Bone marrow (tissue), 2 donors: ENCODE data around the gene MMP23B.
A peak's percentile ranks its signal among the peaks of the same experiment; 100 is the strongest.

ENCODE experiments used
- DNase-seq, 2 donors: peaks; one replicate each; lab custom pipeline; 2025; lab: John Stamatoyannopoulos, UW

Gene MMP23B

DNA sequence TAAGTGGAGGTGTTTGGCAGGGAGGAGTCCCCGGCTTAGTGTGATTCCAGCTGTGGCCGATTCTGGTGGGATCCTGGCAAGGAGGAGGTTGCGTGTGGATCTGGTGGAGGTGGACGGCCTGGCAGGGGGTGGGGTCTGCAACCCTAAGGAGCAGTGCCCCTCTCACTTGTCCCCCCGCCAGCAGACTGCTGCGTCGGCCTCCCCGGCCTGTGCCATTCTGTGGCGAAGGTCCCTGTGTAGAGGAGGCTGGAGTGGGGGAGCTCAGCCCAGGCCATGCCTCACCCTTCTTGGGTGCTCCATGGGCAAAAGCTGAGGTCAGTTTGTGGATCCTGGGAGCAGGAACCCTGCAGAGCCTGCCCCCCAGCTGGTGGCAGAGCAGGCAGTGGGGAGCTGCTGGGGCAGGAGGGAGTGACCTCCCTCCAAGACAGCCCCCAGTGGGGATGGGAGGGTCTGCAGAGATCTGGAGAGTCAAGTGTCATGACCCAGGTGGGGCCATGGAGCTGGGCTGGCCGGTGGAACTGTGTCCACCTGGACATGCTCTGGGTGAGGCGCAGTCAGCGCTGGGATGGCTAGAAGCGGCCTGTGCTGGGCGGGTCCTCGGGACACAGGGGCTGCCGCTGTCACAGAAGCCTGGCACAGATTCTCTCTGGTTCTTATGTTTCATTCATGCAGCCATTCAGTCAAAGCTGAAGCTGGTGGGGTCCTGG is 11.4 kb upstream of the MMP23B start:
- no peak for DNase-seq

DNA sequence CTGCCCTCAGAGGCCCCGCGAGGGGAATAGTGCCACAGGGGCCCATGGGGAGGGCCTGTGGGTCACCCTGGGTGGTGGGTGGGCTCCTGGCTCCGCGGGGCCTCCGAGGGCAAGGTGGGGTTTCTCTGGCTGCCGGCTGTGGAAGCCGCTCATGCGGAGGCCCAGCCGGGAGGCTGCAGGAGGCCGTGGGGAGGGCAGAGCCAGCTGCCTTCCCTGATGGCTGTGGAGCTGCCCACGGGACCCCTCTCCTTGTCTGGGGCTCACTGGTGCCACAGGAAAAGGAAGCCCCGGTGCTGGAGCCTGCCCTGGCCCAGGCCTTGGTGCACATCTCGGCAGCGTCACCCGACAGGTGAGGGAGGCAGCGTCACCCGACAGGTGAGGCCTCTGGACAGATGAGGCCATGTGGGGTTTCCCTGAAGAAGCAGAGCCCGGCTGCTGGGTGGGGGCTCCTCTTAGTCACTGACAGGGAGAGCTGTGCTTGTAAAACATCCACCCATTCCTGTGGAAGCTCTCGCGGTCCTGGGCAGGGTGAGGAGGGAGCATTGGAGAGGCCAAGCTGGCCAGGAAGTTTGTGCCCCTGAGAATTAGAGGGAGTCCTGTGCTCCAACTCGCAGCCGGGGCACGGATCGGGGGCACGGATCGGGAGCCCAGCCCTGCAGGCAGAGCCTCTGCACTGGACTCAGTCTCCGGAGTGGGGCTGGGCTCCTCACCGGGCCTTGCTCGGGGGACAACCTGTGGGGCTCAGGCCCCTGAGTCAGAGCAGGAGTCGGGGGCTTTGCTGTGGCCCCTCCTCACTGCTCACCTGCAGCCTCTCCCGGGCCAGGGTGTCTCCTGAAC is 10.6 kb upstream of the MMP23B start:
- DNase-seq: no peak

DNA sequence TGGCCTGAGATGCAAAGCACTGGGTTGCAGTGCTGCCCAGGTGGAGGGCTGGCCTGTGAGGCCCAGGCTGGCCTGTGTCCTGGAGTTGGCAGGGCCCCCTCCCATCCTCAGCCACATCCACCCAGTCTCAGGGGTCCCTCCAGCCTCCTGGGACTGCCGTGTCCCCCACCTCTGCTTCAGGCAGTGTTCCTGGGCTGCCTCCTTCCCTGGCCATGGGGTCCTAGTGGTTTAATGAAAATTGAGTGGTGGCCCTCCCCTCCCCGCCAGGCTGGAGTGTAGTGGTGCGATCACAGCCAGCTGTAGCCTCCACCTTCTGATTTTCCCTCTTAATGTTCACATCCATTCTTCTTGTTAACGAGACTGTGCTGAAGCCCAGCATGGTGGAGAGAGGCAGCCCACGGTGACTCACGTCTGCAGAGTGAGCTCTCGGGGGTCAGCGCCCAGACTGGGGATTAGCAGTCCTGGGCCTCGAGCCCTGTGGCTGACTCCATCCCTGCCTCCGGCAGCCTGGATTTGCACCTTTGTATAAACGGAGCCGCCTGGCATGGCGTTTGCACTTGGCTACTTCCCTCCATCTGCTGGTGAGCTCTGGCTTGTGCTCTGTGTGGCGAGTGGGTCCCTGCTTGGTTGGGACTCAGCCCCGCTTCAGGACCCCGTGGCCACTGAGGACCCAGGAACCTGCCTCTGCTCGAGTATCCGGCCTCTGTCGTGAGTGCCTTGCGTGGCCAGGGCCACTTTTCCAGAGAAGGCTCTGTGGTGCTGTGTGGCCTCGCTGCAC is 9.8 kb upstream of the MMP23B start:
- no peak for DNase-seq

DNA sequence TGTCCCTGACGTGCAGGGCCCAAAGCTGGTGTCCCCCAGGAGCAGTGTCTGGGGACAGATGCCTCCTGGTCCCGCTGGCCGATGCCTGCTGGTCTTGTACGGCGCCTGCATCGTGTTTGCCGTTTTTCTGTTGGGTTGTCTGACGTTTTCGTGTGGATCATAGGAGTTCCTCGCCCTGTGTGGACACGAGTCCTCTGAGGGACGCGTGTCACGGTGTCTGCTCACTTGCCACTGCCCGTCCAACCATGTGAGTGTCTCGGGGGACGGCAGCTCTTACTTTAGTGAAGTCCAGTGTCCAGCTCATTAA is 9.2 kb upstream of the MMP23B start:
- DNase-seq: no peak

DNA sequence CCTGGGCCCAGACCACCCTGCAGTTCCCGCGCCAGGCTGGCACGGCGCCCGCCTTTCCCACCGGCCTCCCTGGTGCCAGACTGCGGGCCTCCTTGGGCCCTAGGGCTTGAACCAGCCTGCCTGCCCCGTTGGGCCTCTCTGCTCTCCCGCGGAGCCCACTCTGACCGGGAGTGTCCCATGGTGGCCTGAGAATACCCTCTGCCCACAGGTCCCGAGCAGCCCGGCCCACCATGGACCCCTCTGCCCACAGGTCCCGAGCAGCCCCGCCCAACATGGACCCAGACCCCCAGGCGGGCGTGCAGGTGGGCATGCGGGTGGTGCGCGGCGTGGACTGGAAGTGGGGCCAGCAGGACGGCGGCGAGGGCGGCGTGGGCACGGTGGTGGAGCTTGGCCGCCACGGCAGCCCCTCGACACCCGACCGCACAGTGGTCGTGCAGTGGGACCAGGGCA is 8.8 kb upstream of the MMP23B start:
- DNase-seq: no peak

DNA sequence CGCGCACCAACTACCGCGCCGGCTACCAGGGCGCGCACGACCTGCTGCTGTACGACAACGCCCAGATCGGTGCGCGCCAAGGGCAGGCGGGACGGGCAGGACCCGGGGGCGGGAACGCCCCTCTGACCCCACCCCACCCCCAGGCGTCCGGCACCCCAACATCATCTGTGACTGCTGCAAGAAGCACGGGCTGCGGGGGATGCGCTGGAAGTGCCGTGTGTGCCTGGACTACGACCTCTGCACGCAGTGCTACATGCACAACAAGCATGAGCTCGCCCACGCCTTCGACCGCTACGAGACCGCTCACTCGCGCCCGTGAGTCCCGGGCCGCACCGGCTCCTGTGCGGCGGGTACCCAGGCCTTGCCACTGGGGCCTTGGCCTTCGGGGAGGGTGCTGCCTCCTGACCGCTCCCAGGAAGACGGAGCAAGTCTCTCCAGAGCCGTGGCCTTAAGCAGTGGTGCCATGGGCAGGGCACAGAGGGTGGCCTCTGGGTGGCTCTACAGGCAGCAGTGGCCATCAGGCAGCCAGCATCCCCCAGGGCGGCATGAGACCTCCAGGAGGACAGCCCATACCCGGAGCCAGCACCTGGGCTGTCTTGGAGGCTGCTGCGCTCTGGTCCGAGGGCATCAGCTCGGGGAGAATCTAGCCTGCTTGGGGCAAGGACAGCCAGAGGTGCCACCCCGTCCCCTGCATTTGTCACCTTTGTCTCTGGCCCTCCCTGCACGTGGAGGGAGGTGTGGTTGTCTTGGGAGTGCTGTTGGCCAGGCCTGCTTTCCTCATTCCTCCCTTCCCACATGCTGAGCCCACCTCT is 8.1 kb upstream of the MMP23B start:
- DNase-seq: no peak

DNA sequence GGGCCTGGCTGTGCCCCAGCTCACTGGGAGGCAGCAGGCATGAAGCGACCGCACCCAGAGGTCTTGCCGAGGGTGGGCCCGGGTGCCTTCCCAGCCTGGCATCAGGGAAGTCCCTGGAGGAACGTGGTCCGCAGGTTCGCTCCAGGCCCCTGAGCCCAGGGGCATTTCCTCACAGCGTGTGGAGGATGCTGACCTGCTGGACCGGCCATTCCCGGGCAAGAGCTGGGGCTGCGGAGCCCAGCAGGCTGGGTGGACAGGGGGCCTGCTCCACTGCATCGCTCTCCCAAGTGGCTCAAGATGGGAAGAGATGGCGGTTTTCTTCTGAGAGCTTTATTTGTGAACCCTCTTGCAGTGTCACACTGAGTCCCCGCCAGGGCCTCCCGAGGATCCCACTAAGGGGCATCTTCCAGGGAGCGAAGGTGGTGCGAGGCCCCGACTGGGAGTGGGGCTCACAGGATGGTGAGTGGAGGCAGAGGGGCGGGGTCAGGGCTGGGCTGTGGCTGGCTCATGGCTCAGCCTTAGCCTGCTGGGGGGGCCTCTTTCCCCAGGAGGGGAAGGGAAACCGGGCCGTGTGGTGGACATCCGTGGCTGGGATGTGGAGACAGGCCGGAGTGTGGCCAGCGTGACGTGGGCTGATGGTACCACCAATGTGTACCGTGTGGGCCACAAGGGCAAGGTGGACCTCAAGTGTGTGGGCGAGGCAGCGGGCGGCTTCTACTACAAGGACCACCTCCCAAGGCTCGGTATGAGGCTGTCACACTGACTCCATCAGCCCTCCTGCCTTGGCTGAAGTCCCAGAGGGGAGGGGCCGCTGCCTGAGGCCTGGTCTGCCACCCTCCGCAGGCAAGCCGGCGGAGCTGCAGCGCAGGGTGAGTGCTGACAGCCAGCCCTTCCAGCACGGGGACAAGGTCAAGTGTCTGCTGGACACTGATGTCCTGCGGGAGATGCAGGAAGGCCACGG is 7.2 kb upstream of the MMP23B start:
- DNase-seq: no peak

DNA sequence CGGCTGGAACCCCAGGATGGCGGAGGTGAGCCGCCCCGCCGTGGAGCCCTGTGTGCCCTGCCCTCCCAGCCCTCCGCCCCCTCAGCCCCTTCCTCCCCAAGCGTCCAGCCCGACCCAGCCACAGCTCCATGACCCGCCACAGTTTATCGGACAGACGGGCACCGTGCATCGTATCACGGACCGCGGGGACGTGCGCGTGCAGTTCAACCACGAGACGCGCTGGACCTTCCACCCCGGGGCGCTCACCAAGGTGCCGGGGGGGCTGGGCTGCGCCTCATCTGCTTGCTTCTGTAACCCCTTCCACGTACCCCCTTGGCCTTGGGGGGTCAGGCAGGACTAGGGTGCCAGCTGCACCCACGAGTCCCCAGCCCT is 6.6 kb upstream of the MMP23B start:
- DNase-seq: no peak

DNA sequence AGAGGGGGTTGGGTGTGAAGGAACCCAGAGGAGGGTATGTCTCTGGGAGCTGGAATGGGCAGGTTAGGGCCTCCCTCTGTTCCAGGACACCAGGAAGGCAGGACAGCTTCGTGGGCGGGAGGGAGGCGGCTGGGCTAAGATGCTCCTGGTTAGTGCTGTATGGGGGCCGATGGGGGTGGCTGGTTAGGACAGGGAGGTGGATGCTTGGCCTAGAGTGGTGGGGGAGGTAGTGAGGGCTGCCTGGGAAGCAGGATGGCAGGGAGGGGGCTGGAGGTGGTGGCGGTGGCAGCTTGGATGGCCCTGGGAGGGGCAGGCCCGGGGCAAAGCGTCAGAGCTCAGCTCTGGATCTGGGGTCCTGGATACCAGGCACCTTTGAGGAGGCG is 6.2 kb upstream of the MMP23B start:
- DNase-seq: no peak

DNA sequence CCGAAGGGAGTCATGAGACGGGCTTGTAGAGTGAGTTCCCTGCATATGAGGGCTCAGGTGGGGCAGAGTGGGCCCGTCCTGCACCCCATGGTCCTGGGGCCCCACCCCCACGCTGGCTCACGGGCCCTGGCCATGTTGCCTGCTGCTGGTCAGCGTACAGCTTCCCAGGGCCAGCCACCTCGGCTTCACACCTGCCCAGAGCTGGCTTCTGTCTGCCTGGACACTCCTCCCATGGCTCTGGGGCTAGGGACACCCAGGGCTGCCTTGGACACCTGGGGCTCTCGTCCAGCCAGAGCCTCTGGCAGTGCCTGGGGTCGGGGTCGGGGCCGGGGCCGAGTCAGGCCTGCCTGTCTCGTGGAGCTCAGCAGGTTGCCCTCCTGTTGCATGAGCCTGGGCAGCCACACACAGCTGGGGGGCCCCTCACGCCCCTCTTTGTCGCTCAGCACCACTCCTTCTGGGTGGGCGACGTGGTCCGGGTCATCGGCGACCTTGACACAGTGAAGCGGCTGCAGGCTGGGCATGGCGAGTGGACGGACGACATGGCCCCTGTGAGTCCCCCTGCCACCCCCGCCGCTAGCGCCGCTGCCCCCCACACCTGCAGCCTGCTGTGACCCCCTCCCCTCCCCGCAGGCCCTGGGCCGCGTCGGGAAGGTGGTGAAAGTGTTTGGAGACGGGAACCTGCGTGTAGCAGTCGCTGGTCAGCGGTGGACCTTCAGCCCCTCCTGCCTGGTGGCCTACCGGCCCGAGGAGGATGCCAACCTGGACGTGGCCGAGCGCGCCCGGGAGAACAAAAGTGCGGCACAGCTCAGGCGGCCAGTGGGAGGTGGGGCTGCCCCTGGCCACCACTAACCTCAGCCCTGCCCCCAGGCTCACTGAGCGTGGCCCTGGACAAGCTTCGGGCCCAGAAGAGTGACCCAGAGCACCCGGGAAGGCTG is 5.5 kb upstream of the MMP23B start:
- no peak for DNase-seq

DNA sequence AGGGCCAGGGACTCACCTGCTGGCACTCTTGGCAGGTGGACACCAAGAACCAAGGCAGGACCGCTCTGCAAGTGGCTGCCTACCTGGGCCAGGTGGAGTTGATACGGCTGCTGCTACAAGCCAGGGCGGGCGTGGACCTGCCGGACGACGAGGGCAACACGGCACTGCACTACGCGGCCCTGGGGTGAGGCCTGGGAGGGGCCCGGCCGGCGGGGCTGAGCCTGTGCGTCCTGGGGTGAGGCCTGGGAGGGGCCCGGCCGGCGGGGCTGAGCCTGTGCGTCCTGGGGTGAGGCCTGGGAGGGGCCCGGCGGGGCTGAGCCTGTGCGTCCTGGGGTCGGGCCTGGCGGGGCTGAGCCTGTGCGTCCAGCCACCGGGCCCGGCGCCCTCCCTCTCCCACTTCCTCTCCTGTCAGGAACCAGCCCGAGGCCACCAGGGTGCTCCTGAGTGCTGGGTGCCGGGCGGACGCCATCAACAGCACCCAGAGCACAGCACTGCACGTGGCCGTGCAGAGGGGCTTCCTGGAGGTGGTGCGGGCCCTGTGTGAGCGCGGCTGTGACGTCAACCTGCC is 4.6 kb upstream of the MMP23B start:
- no peak for DNase-seq

DNA sequence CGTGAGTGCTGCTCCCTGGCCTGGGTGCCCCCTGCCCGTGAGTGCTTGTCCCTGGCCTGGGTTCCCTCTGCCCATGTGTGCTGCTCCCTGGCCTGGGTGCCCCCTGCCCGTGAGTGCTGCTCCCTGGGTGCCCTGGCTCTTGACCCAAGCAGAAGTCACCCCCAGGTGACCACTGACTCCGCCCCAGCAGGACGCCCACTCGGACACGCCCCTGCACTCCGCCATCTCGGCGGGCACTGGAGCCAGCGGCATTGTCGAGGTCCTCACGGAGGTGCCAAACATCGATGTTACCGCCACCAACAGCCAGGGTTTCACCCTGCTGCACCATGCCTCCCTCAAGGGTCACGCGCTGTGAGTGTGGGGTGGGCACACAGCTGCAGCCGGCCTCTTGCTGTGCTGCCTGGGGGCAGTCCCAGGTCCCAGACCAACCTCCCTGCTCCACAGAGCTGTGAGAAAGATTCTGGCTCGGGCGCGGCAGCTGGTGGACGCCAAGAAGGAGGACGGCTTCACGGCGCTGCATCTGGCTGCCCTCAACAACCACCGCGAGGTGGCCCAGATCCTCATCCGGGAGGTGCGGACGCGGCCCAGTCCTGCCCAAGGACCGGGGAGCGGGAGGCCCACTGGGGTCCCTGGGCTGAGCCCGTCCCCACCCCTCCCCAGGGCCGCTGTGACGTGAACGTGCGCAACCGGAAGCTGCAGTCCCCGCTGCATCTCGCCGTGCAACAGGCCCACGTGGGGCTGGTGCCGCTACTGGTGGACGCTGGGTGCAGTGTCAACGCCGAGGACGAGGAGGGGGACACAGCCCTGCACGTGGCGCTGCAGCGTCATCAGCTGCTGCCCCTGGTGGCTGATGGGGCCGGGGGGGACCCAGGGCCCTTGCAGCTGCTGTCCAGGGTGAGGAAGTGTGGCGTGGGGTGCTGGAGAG is 3.9 kb upstream of the MMP23B start:
- no peak for DNase-seq

DNA sequence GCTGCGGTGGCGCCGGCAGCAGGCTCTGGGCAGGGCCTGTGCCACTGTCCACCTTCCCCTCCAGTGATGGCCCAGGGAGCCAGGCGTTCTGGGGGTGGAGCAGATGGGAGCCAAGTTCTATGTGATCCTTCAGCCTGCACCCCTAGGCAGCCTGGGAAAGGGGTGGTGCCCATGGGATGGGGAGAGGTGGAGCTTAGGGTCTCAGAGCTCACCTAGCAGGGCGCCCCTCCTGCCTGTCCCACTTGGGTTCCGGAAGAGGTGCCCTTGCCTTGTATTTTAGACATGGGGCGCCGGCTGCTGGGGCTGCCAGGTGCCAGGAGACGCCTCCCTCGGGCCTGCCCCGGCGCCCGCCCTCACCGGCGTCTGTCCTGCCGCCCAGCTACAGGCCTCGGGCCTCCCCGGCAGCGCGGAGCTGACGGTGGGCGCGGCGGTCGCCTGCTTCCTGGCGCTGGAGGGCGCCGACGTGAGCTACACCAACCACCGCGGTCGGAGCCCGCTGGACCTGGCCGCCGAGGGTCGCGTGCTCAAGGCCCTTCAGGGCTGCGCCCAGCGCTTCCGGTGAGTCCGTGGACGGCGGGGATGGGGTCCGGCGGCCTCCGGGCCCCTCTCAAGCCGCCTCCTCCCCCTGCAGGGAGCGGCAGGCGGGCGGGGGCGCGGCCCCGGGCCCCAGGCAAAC is 3.1 kb upstream of the MMP23B start:
- no peak for DNase-seq

DNA sequence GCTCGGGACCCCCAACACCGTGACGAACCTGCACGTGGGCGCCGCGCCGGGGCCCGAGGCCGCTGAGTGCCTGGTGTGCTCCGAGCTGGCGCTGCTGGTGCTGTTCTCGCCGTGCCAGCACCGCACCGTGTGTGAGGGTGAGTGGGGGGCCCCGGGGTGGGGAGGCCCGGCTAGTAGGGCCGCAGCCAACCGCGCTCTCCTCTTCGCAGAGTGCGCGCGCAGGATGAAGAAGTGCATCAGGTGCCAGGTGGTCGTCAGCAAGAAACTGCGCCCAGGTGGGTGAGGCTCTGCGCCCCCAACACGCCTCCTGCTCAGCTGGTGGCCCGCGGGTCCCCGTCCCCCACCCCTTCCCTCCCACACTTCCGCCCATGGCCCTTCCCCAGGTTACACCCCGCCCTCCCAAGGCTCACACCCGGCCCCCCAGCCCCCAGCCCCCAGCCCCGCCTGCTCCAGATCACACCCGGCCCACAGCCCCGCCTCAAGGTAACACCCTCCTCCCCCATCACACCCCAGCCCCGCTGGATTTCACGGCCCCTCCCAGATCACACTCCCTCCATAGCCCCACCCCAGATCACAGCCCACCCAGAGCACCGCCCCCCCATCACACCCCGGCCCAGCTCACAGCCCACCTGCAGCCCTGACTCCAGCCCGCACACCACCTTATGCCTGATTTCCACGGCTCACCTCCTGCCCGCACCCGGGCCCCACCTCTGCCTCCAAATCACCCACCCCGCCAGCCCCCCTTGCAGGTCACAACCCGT is 2.4 kb upstream of the MMP23B start:
- DNase-seq: no peak

DNA sequence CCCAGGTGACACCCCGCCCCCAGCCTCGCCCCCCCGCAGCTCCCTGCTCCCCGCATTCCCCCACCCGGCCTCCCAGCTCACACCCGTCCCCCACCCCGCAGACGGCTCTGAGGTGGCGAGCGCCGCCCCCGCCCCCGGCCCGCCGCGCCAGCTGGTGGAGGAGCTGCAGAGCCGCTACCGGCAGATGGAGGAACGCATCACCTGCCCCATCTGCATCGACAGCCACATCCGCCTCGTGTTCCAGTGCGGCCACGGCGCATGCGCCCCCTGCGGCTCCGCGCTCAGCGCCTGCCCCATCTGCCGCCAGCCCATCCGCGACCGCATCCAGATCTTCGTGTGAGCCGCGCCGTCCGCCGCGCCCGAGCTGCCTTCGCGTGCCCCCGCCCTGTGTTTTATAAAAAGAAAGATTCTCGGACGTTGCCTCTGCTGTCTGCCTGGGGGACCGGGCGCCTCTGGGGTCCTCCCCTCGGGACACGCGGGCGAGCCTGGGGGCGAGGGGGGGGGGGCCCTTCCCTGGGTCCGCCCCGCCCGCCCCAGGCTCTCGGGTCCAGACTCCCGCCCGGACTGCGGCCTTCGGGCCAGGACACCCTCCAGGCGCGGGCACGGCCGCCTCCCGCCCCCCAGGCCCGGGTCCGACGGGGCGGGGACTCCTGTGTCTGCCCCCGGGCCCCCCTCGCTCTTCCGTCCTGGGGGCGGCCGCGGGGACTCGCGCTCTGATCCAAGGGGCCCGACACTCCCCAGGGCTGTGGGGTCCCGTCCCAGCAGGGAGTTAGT is 1.6 kb upstream of the MMP23B start:
- DNase-seq: peak; percentile 18 to 65
